Measurements from ENCODE around the gene TSPAN31.

Gene TSPAN31

GRCh38 chr12:57793920-57794319 lies 49.1 kb downstream of the TSPAN31 start:
- DNase-seq (ENCODE audit: low read depth) = no peak

GRCh38 chr12:57795354-57795753 lies 50.5 kb downstream of the TSPAN31 start:
- DNase-seq (ENCODE audit: low read depth) = no peak

- no peak for DNase-seq (ENCODE audit: low read depth)
Measured at GRCh38 chr12:57796996-57797395, 52.2 kb downstream of the TSPAN31 start.

DNA sequence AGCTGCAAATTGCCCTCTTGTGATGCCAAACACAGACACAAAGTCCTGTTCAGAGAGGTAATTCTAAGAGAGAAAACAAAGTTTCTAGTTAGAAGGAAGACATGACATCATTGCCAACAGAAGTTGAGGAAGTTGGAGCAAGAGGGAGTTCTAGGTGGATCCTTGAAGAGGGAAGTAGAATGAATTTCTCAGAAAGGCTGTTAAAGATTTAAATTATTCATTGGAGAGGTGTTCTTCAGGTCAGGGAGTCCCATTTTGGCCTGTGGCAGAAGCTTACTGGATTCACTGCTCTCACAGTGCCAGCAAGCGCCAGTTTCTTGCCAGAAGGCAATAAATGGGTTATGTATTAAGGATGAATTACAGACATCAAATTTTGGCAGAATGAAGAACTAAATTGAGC lies 53.1 kb downstream of the TSPAN31 start:
- DNase-seq (ENCODE audit: low read depth) = no peak

Data from activated T-helper 9 cell treated with anti-CD3 and anti-CD28 coated beads, Interleukin-2, amount 50 U/mL, for 16 hours (primary cell).